CD14-positive monocyte (primary cell): ENCODE data around the gene TTC21A. TPM values are rescaled to one million over a fixed set of nuclear protein-coding genes. Genes with fewer than 3 reads are reported as not detected.

Source experiments
- DNase-seq, 3 donors: peaks; one replicate each; pipeline ENCODE4 v3.0.0-alpha.2; 2011 to 2022
- H2AFZ ChIP-seq: 2 replicates; pipeline ENCODE4 v1.6.0; 2012; ENCODE audit warnings: mild to moderate bottlenecking, low read depth, low read length, inconsistent platforms; ENCODE audit not compliant: insufficient read depth, poor library complexity, severe bottlenecking
- H3K27ac ChIP-seq, 2 donors: 1 replicate in 1 of 2; 2 replicates in 1 of 2; pipeline ENCODE4 v1.5.1; 2012 to 2013; ENCODE audit warnings: low read length in 2 of 2, control low read depth in 1 of 2, inconsistent platforms in 1 of 2, low read depth in 1 of 2, mild to moderate bottlenecking in 1 of 2
- H3K27me3 ChIP-seq, 2 donors: one replicate each; pipeline versions ENCODE4 v1.6.0 to v1.6.1; 2011 to 2013; ENCODE audit warnings: low read length in 2 of 2; ENCODE audit not compliant: control insufficient read depth in 2 of 2, insufficient read depth in 2 of 2
- H3K36me3 ChIP-seq, 2 donors: replicated peaks in 1 of 2; 1 replicate in 1 of 2; 2 replicates in 1 of 2; pipeline versions ENCODE4 v1.5.1 to v1.6.1; 2012 to 2013; ENCODE audit warnings: low read length in 2 of 2, control low read depth in 1 of 2, inconsistent platforms in 1 of 2, mild to moderate bottlenecking in 1 of 2; ENCODE audit not compliant: insufficient read depth in 2 of 2, control insufficient read depth in 1 of 2
- H3K4me1 ChIP-seq, 2 donors: 1 replicate in 1 of 2; 2 replicates in 1 of 2; pipeline versions ENCODE4 v1.5.1 to v1.6.1; 2012 to 2013; ENCODE audit warnings: low read length in 2 of 2, control low read depth in 1 of 2, inconsistent platforms in 1 of 2, mild to moderate bottlenecking in 1 of 2, moderate library complexity in 1 of 2; ENCODE audit not compliant: insufficient read depth in 2 of 2, control insufficient read depth in 1 of 2
- H3K4me2 ChIP-seq: replicated peaks from 2 replicates; pipeline ENCODE3; 2012; ENCODE audit warnings: low read length, moderate library complexity, mild to moderate bottlenecking; ENCODE audit not compliant: poor library complexity, severe bottlenecking; ENCODE audit errors: extremely low read depth
- H3K4me3 ChIP-seq, 3 experiments: fragments of 200-600 bp in 1 of 3; sonication (generic) in 1 of 3; replicated peaks in 1 of 3; 1 replicate in 2 of 3; 2 replicates in 1 of 3; pipeline ENCODE4 v1.5.1; 2011 to 2013; ENCODE audit warnings: low read length in 3 of 3, mild to moderate bottlenecking in 3 of 3, control low read depth in 2 of 3, low read depth in 2 of 3, inconsistent platforms in 1 of 3, moderate library complexity in 1 of 3
- H3K79me2 ChIP-seq: 2 replicates; pipeline ENCODE4 v1.6.0; 2012; ENCODE audit warnings: mild to moderate bottlenecking, control low read depth, inconsistent platforms, low read length, moderate library complexity; ENCODE audit not compliant: insufficient read depth
- H3K9ac ChIP-seq: 2 replicates; pipeline ENCODE4 v1.6.0; 2017; ENCODE audit warnings: low read length, mild to moderate bottlenecking; ENCODE audit not compliant: insufficient read depth, poor library complexity, severe bottlenecking
- H3K9me3 ChIP-seq, 2 donors: replicated peaks in 1 of 2; 1 replicate in 1 of 2; 2 replicates in 1 of 2; pipeline versions ENCODE4 v1.5.1 to v1.6.1; 2012 to 2013; ENCODE audit warnings: low read length in 2 of 2, control low read depth in 1 of 2; ENCODE audit not compliant: control insufficient read depth in 1 of 2, insufficient read depth in 1 of 2
- H4K20me1 ChIP-seq: 2 replicates; pipeline ENCODE4 v1.6.0; 2012; ENCODE audit warnings: mild to moderate bottlenecking, low read length, control low read depth, moderate library complexity; ENCODE audit not compliant: insufficient read depth
- H3K27ac Mint-ChIP-seq, 7 donors: one replicate each; pipeline ENCODE4 v1.8.0; 2020; ENCODE audit warnings: mild to moderate bottlenecking in 7 of 7, mixed read lengths in 7 of 7, moderate library complexity in 6 of 7, inconsistent platforms in 2 of 7
- H3K27me3 Mint-ChIP-seq, 3 donors: one replicate each; pipeline ENCODE4 v1.8.0; 2021 to 2022; ENCODE audit warnings: low read depth in 3 of 3, mild to moderate bottlenecking in 3 of 3, mixed read lengths in 3 of 3, moderate library complexity in 3 of 3, inconsistent platforms in 1 of 3
- H3K36me3 Mint-ChIP-seq, 2 donors: one replicate each; pipeline ENCODE4 v1.8.0; 2020; ENCODE audit warnings: mixed read lengths in 2 of 2, inconsistent platforms in 1 of 2, mild to moderate bottlenecking in 1 of 2
- H3K4me1 Mint-ChIP-seq: one replicate; pipeline ENCODE4 v1.8.0; 2020; ENCODE audit warnings: mild to moderate bottlenecking, mixed read lengths
- H3K4me3 Mint-ChIP-seq, 2 donors: one replicate each; pipeline ENCODE4 v1.8.0; 2020; ENCODE audit warnings: mild to moderate bottlenecking in 2 of 2, mixed read lengths in 2 of 2, moderate library complexity in 1 of 2
- H3K9me3 Mint-ChIP-seq, 7 donors: one replicate each; pipeline ENCODE4 v1.8.0; 2020 to 2022; ENCODE audit warnings: mixed read lengths in 7 of 7, mild to moderate bottlenecking in 6 of 7, moderate library complexity in 6 of 7, inconsistent platforms in 2 of 7
- CTCF ChIP-seq: fragments of 200-600 bp; IDR thresholded peaks from one replicate; pipeline ENCODE4 v1.8.0; 2022; ENCODE audit warnings: antibody characterized with exemption, mild to moderate bottlenecking
- WGBS: methylation state at CpG from one replicate; pipeline ENCODE4 v1.1.5; 2013; ENCODE audit warnings: missing lambda C conversion rate; ENCODE audit not compliant: insufficient coverage; 5-methylcytosine and 5-hydroxymethylcytosine counted together
- intact Hi-C, 2 donors: fragments of 100-400 bp; cut with micrococcal nuclease; formaldehyde crosslinking; loops; one replicate each; pipeline versions ENCODE4 v1.15.0 to v1.15.1; 2023
- polyA plus RNA-seq, 3 donors: library from polyadenylated mRNA; depleted of rRNA in 1 of 3; unstranded in 2 of 3; stranded (reverse) in 1 of 3; fragments of 300-500 nt in 2 of 3; fragments of >200 nt in 1 of 3; fragmentation: Illumina TruSeq in 2 of 3; gene quantifications; 1 replicate in 2 of 3; 2 replicates in 1 of 3; pipeline ENCODE4 v1.2.3, GENCODE V29; 2012 to 2021

Gene TTC21A
- polyA plus RNA-seq, 3 donors = 0.67 to 12.9 (median 2.2) TPM

- 96% methylated on average over 5 of the region's 11 CpGs for WGBS
- no peak overlapping the region for H3K4me2 ChIP-seq
- Mint-ChIP-seq H3K4me3 (no peak overlapping the region), H3K27me3 (peaks cover 0 to 2% (median 1%) of the 10 kb centered on the region in 3 donors), H3K9me3 (peaks cover 0 to 2% (median 0%) of the 10 kb centered on the region in 7 donors), H3K36me3 (peaks cover 0 to 8% of the 10 kb centered on the region in 2 donors), H3K4me1 (peaks cover 13% of the 10 kb centered on the region), H3K27ac (peak overlapping the region in 2 of 7 donors; percentile 40 to 62)
- no peaks in the 10 kb centered on the region for H3K79me2 ChIP-seq
- no peaks in the 10 kb centered on the region for H3K9me3 ChIP-seq
- H4K20me1 ChIP-seq = no peaks in the 10 kb centered on the region
- H3K36me3 ChIP-seq = no peaks in the 10 kb centered on the region
- intact Hi-C loops = no loop called here
- no peak for TF ChIP-seq CTCF
- H3K9ac ChIP-seq = no peak overlapping the region
- no peak overlapping the region for H2AFZ ChIP-seq
- no peak overlapping the region for H3K4me3 ChIP-seq
- H3K27me3 ChIP-seq = no peaks in the 10 kb centered on the region
- H3K4me1 ChIP-seq = peaks cover 6% of the 10 kb centered on the region in 2 donors
- peak in 1 of 3 donors; percentile 71 for DNase-seq
- no peak overlapping the region for H3K27ac ChIP-seq
Observed at GRCh38 chr3:39132096-39133092, 24.9 kb downstream of the TTC21A start.

GRCh38 chr3:39133093-39133490 is 25.6 kb downstream of the TTC21A start:
- Mint-ChIP-seq H3K4me1 (peaks cover 6% of the 10 kb centered on the region), H3K4me3 (no peak overlapping the region), H3K27me3 (peaks cover 0 to 2% (median 1%) of the 10 kb centered on the region in 3 donors), H3K36me3 (peaks cover 7 to 13% of the 10 kb centered on the region in 2 donors), H3K27ac (peak overlapping the region in 1 of 7 donors; percentile 62), H3K9me3 (peaks cover 0 to 2% (median 0%) of the 10 kb centered on the region in 7 donors)
- no peak overlapping the region for H3K27ac ChIP-seq
- no peaks in the 10 kb centered on the region for H3K9me3 ChIP-seq
- no peaks in the 10 kb centered on the region for H3K79me2 ChIP-seq
- H3K4me2 ChIP-seq = no peak overlapping the region
- H2AFZ ChIP-seq = no peak overlapping the region
- H3K9ac ChIP-seq = no peak overlapping the region
- no CpG with 5 or more reads among the region's 1 CpG for WGBS
- no peak for TF ChIP-seq CTCF
- no peaks in the 10 kb centered on the region for H3K36me3 ChIP-seq
- peaks cover 6% of the 10 kb centered on the region for H4K20me1 ChIP-seq
- no peak overlapping the region for H3K4me3 ChIP-seq
- no peaks in the 10 kb centered on the region for H3K4me1 ChIP-seq
- no peaks in the 10 kb centered on the region for H3K27me3 ChIP-seq
- intact Hi-C loops = no loop called here
- DNase-seq = no peak
